Transverse colon (tissue), 4 donors: ENCODE results near the gene FREM2. TPM values are rescaled to one million over a fixed set of nuclear protein-coding genes. Genes with fewer than 3 reads are reported as not detected.

ENCODE experiments used
- DNase-seq: peaks from one replicate; pipeline ENCODE4 v3.0.0-alpha.2; 2019
- H3K27ac ChIP-seq, 4 donors: fragments of 200-600 bp; sonication (generic); 2 replicates each; pipeline ENCODE4 v1.5.1; 2016 to 2018; ENCODE audit warnings: inconsistent platforms in 4 of 4
- H3K27me3 ChIP-seq: fragments of 200-600 bp; sonication (generic); 2 replicates; pipeline ENCODE4 v1.5.1; 2017; ENCODE audit warnings: inconsistent platforms
- H3K36me3 ChIP-seq, 4 donors: fragments of 200-600 bp; sonication (generic); 2 replicates each; pipeline ENCODE4 v1.5.1; 2017 to 2019; ENCODE audit warnings: inconsistent platforms in 4 of 4
- H3K4me1 ChIP-seq, 4 donors: fragments of 200-600 bp; sonication (generic); 2 replicates each; pipeline ENCODE4 v1.5.1; 2017 to 2020; ENCODE audit warnings: inconsistent platforms in 4 of 4
- H3K4me3 ChIP-seq, 4 donors: fragments of 200-600 bp; sonication (generic); 1 replicate in 1 of 4; 2 replicates in 3 of 4; pipeline versions ENCODE4 v1.5.1 to v1.6.1; 2017 to 2019; ENCODE audit warnings: inconsistent platforms in 4 of 4
- H3K9me3 ChIP-seq, 2 donors: fragments of 200-600 bp; sonication (generic); 2 replicates each; pipeline ENCODE4 v1.5.1; 2017 to 2019; ENCODE audit warnings: inconsistent platforms in 2 of 2
- EP300 ChIP-seq: sonication (generic); formaldehyde crosslinking; IDR thresholded peaks from one replicate; pipeline ENCODE4 v1.6.1; 2017; ENCODE audit warnings: antibody characterized with exemption, low read depth
- POLR2A ChIP-seq: fragments of 450-650 bp; IDR thresholded peaks from one replicate; pipeline ENCODE4 v1.6.1; 2016; ENCODE audit warnings: antibody characterized with exemption, mild to moderate bottlenecking, moderate library complexity
- POLR2AphosphoS5 ChIP-seq, 3 donors: sonication (generic); formaldehyde crosslinking; IDR thresholded peaks; one replicate each; pipeline ENCODE4 v1.6.1; 2016; ENCODE audit warnings: antibody characterized with exemption in 3 of 3
- WGBS, 2 donors: methylation state at CpG; one replicate each; pipeline ENCODE4 v1.1.5; 2018; ENCODE audit warnings: low coverage in 1 of 2; 5-methylcytosine and 5-hydroxymethylcytosine counted together
- in situ Hi-C, 4 donors: fragments of 200-750 bp; cut with MboI; loops; one replicate each; pipeline versions ENCODE4 v1.15.0 to v1.15.1; 2017; ENCODE audit warnings: low sequenced_read_pairs in 3 of 4, low pct_ligation_motif_present in 1 of 4, low pct_unique_long_range_greater_than_20kb in 1 of 4
- intact Hi-C: fragments of 100-400 bp; cut with DNase I; formaldehyde crosslinking; loops from one replicate; pipeline ENCODE4 v1.15.1; 2023; ENCODE audit warnings: low total_unique reads
- total RNA-seq, 4 donors: library from RNA; depleted of rRNA; stranded (reverse); fragments of >200 nt; gene quantifications; one replicate each; pipeline ENCODE4 v1.1.0, GENCODE V29; 2016
- TF ChIP-seq, protein P1 (sequence below), 5 experiments: fragments of 200-600 bp in 3 of 5; fragments of 450-650 bp in 2 of 5; sonication (generic) in 3 of 5; IDR thresholded peaks; 1 replicate in 2 of 5; 2 replicates in 3 of 5; pipeline ENCODE4 v1.5.1; 2016 to 2017; ENCODE audit warnings: antibody characterized with exemption in 5 of 5, inconsistent platforms in 3 of 5, mild to moderate bottlenecking in 2 of 5, moderate library complexity in 1 of 5

FREM2 gene
- total RNA-seq, 4 donors from 2014 or later: 0.40 to 2.2 (median 1.2) TPM

GRCh38 chr13:38685974-38686576 lies 802 bp upstream of the FREM2 start:
- H3K9me3 ChIP-seq: no peaks in the 10 kb centered on the region
- H3K36me3 ChIP-seq: no peaks in the 10 kb centered on the region
- 2 to 3% methylated on average over 7 to 14 of the region's 14 CpGs for WGBS, 2 donors
- peaks cover 43% of the 10 kb centered on the region for H3K27me3 ChIP-seq
- intact Hi-C loops: loop anchor here (5.0 kb wide), 1 partner anchor 81 kb away; no protein-coding TSS in a partner anchor
- H3K4me3 ChIP-seq: peak overlapping the region; percentile 13 to 55 (median 40)
- peaks cover 4 to 25% (median 13%) of the 10 kb centered on the region in 4 donors for H3K4me1 ChIP-seq
- TF ChIP-seq POLR2AphosphoS5 (IDR thresholded peaks at IDR 0.05): no peak
- TF ChIP-seq EP300: no peak
- TF ChIP-seq, protein P1, sequence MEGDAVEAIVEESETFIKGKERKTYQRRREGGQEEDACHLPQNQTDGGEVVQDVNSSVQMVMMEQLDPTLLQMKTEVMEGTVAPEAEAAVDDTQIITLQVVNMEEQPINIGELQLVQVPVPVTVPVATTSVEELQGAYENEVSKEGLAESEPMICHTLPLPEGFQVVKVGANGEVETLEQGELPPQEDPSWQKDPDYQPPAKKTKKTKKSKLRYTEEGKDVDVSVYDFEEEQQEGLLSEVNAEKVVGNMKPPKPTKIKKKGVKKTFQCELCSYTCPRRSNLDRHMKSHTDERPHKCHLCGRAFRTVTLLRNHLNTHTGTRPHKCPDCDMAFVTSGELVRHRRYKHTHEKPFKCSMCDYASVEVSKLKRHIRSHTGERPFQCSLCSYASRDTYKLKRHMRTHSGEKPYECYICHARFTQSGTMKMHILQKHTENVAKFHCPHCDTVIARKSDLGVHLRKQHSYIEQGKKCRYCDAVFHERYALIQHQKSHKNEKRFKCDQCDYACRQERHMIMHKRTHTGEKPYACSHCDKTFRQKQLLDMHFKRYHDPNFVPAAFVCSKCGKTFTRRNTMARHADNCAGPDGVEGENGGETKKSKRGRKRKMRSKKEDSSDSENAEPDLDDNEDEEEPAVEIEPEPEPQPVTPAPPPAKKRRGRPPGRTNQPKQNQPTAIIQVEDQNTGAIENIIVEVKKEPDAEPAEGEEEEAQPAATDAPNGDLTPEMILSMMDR (IDR thresholded peaks at IDR 0.05): peak in 2 of 5 experiments; percentile 20 to 23
- TF ChIP-seq POLR2A: no peak
- H3K27ac ChIP-seq: peak overlapping the region in 2 of 4 donors; percentile 20 to 49
- in situ Hi-C loops: no loop called here
- DNase-seq: no peak

DNA sequence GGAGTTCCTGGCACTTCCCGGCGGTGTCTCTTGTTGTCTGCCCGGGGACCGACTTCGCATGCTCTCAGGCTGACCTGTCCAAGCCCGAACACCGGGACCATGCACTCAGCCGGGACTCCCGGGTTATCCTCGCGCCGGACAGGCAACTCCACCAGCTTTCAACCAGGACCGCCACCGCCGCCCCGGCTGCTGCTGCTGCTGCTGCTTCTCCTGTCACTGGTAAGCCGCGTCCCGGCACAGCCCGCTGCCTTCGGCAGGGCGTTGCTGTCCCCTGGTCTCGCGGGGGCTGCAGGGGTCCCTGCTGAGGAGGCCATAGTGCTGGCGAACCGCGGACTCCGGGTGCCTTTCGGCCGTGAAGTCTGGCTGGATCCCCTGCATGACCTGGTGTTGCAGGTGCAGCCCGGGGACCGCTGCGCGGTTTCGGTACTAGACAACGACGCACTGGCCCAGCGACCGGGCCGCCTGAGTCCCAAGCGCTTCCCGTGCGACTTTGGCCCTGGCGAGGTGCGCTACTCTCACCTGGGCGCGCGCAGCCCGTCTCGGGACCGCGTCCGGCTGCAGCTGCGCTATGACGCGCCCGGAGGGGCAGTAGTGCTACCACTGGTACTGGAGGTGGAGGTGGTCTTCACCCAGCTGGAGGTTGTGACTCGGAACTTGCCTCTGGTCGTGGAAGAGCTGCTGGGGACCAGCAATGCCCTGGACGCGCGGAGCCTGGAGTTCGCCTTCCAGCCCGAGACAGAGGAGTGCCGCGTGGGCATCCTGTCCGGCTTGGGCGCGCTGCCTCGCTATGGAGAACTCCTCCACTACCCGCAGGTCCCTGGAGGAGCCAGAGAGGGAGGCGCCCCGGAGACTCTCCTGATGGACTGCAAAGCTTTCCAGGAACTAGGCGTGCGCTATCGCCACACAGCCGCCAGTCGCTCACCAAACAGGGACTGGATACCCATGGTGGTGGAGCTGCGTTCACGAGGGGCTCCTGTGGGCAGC lies 661 bp downstream of the FREM2 start:
- in situ Hi-C loops (no loop called here), intact Hi-C loops (loop anchor here (5.0 kb wide), 1 partner anchor 80 kb away; no protein-coding TSS in a partner anchor)
- Histone ChIP-seq H3K4me3 (peak overlapping the region; percentile 10 to 55 (median 40)), H3K36me3 (no peaks in the 10 kb centered on the region), H3K4me1 (peaks cover 4 to 25% (median 13%) of the 10 kb centered on the region in 4 donors), H3K27ac (no peak overlapping the region), H3K27me3 (peaks cover 43% of the 10 kb centered on the region), H3K9me3 (no peaks in the 10 kb centered on the region)
- DNase-seq: no peak
- 0 to 11% methylated on average over 12 to 55 of the region's 80 CpGs for WGBS, 2 donors
- TF ChIP-seq, protein P1 (IDR thresholded peaks at IDR 0.05): no peak
- TF ChIP-seq POLR2AphosphoS5 (IDR thresholded peaks at IDR 0.05) (no peak), POLR2A (no peak), EP300 (no peak)

GRCh38 chr13:38688674-38689073 lies 1.8 kb downstream of the FREM2 start:
- Histone ChIP-seq H3K4me3 (no peak overlapping the region), H3K4me1 (peaks cover 4 to 25% (median 13%) of the 10 kb centered on the region in 4 donors), H3K27me3 (peaks cover 43% of the 10 kb centered on the region), H3K36me3 (no peaks in the 10 kb centered on the region), H3K9me3 (no peaks in the 10 kb centered on the region), H3K27ac (no peak overlapping the region)
- intact Hi-C loops (loop anchor here (5.0 kb wide), 1 partner anchor 79 kb away; no protein-coding TSS in a partner anchor), in situ Hi-C loops (no loop called here)
- no peak for DNase-seq
- 88% methylated on average over 12 of the region's 12 CpGs; no CpG with 5 or more reads in 1 of the 2 donors for WGBS, 2 donors
- TF ChIP-seq, protein P1 (IDR thresholded peaks at IDR 0.05): no peak
- no peak for TF ChIP-seq POLR2AphosphoS5 (IDR thresholded peaks at IDR 0.05)
- TF ChIP-seq POLR2A: no peak
- no peak for TF ChIP-seq EP300

DNA sequence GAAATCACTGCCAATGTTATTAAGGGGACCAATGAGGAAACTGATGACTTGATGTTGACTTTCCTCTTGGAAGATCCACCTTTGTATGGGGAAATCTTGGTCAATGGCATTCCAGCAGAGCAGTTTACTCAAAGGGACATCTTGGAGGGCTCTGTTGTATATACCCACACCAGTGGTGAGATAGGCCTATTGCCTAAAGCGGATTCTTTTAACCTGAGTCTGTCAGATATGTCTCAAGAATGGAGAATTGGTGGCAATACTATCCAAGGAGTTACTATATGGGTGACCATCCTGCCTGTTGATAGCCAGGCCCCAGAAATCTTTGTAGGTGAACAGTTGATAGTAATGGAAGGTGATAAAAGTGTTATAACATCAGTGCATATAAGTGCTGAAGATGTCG lies 3.4 kb downstream of the FREM2 start:
- Histone ChIP-seq H3K27me3 (peaks cover 36% of the 10 kb centered on the region), H3K36me3 (no peaks in the 10 kb centered on the region), H3K9me3 (no peaks in the 10 kb centered on the region), H3K4me3 (no peak overlapping the region), H3K4me1 (peaks cover 4 to 25% (median 13%) of the 10 kb centered on the region in 4 donors), H3K27ac (no peak overlapping the region)
- 95 to 100% methylated on average over 1 to 2 of the region's 2 CpGs for WGBS, 2 donors
- TF ChIP-seq POLR2AphosphoS5 (IDR thresholded peaks at IDR 0.05): no peak
- TF ChIP-seq POLR2A: no peak
- TF ChIP-seq, protein P1 (IDR thresholded peaks at IDR 0.05): no peak
- no peak for TF ChIP-seq EP300
- in situ Hi-C loops (no loop called here), intact Hi-C loops (no loop called here)
- DNase-seq: no peak
